ENCODE results near the gene MSI2. TPM values are rescaled to one million over a fixed set of nuclear protein-coding genes. Genes with fewer than 3 reads are reported as not detected.

MSI2 gene
- total and polyA plus RNA-seq, 4 donors = 9.4 to 64.0 (median 30.4) TPM

GRCh38 chr17:57499648-57500049 lies 243.3 kb downstream of the MSI2 start:
- no peak overlapping the region for H3K4me3 ChIP-seq
- no peaks in the 10 kb centered on the region for H3K9me3 ChIP-seq (ENCODE audit: control insufficient read depth in 4 of 4, insufficient read depth in 3 of 4, low read length in 3 of 4)
- H3K27me3 ChIP-seq (ENCODE audit: control insufficient read depth in 3 of 3, insufficient read depth in 3 of 3, low read length in 2 of 3) = no peaks in the 10 kb centered on the region
- TF ChIP-seq, protein P1, sequence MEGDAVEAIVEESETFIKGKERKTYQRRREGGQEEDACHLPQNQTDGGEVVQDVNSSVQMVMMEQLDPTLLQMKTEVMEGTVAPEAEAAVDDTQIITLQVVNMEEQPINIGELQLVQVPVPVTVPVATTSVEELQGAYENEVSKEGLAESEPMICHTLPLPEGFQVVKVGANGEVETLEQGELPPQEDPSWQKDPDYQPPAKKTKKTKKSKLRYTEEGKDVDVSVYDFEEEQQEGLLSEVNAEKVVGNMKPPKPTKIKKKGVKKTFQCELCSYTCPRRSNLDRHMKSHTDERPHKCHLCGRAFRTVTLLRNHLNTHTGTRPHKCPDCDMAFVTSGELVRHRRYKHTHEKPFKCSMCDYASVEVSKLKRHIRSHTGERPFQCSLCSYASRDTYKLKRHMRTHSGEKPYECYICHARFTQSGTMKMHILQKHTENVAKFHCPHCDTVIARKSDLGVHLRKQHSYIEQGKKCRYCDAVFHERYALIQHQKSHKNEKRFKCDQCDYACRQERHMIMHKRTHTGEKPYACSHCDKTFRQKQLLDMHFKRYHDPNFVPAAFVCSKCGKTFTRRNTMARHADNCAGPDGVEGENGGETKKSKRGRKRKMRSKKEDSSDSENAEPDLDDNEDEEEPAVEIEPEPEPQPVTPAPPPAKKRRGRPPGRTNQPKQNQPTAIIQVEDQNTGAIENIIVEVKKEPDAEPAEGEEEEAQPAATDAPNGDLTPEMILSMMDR (IDR thresholded peaks at IDR 0.05; ENCODE audit: control extremely low read depth, extremely low read depth) = no peak
- no peak overlapping the region for H3K9ac ChIP-seq (ENCODE audit: insufficient read depth in 1 of 2, low read length in 2 of 2)
- no peaks in the 10 kb centered on the region for H3K36me3 ChIP-seq (ENCODE audit: control insufficient read depth in 4 of 4, insufficient read depth in 4 of 4, low read length in 4 of 4)
- no peak overlapping the region for H3K27ac ChIP-seq (ENCODE audit: low read depth in 1 of 2, low read length in 1 of 2)
- 90 to 92% methylated on average over 6 of the region's 6 CpGs for WGBS, 2 donors
- ATAC-seq (ENCODE audit: insufficient read depth, low FRiP score) = no peak
- no peak for DNase-seq
- peaks cover 0 to 17% (median 11%) of the 10 kb centered on the region in 5 donors for H3K4me1 ChIP-seq (ENCODE audit: control insufficient read depth in 5 of 5, insufficient read depth in 5 of 5, low read length in 5 of 5)

DNA sequence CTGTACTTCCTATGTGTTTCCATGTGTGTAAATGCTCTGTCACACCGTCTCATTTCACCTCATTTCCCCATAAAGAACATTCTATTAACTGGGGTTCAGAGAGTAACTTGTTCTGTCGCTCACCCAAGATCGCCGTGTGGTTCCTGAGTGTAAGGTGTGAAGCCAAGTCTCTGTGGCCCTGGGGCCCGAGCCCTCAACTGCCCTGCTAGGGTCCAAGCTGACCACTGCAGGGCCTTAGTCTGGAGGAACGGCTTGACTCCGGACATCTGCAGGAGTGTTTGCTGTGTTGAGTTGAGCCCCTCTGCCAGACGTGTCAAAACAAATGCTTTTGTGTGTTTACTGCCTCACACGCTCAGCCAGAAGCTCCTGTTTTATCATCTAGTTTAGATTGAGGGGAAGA lies 244.7 kb downstream of the MSI2 start:
- TF ChIP-seq, protein P1 (IDR thresholded peaks at IDR 0.05; ENCODE audit: control extremely low read depth, extremely low read depth) = no peak
- Histone ChIP-seq H3K36me3 (ENCODE audit: control insufficient read depth in 4 of 4, insufficient read depth in 4 of 4, low read length in 4 of 4) (no peaks in the 10 kb centered on the region), H3K9me3 (ENCODE audit: control insufficient read depth in 4 of 4, insufficient read depth in 3 of 4, low read length in 3 of 4) (no peaks in the 10 kb centered on the region), H3K4me1 (ENCODE audit: control insufficient read depth in 5 of 5, insufficient read depth in 5 of 5, low read length in 5 of 5) (peaks cover 0 to 23% (median 13%) of the 10 kb centered on the region in 5 donors), H3K4me3 (no peak overlapping the region), H3K9ac (ENCODE audit: insufficient read depth in 1 of 2, low read length in 2 of 2) (no peak overlapping the region), H3K27ac (ENCODE audit: low read depth in 1 of 2, low read length in 1 of 2) (no peak overlapping the region), H3K27me3 (ENCODE audit: control insufficient read depth in 3 of 3, insufficient read depth in 3 of 3, low read length in 2 of 3) (no peaks in the 10 kb centered on the region)
- DNase-seq (no peak), ATAC-seq (ENCODE audit: insufficient read depth, low FRiP score) (no peak)
- WGBS, 2 donors = 89 to 94% methylated on average over 9 of the region's 9 CpGs

DNA sequence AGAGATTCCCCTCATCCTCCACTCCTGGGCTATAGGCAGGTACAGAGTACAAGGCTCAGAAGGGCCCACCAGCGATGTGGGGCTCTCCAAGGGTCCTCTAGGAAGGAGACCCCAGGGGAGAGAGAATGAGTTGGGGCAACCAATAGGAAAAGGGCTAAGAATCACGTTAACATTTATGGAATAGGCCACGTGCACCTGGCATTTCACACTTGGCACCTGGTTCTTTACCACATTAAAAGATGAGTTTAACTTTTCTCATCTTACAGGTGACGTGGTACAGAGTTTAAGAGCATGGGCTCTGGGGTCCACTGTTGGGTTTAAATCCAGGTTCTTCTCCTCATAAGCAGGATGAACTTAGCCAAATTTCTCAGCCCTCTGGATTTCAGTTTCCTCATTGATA lies 245.7 kb downstream of the MSI2 start:
- TF ChIP-seq, protein P1 (IDR thresholded peaks at IDR 0.05; ENCODE audit: control extremely low read depth, extremely low read depth) = no peak
- DNase-seq (no peak), ATAC-seq (ENCODE audit: insufficient read depth, low FRiP score) (no peak)
- Histone ChIP-seq H3K4me1 (ENCODE audit: control insufficient read depth in 5 of 5, insufficient read depth in 5 of 5, low read length in 5 of 5) (peaks cover 0 to 33% (median 21%) of the 10 kb centered on the region in 5 donors), H3K27me3 (ENCODE audit: control insufficient read depth in 3 of 3, insufficient read depth in 3 of 3, low read length in 2 of 3) (no peaks in the 10 kb centered on the region), H3K9ac (ENCODE audit: insufficient read depth in 1 of 2, low read length in 2 of 2) (no peak overlapping the region), H3K36me3 (ENCODE audit: control insufficient read depth in 4 of 4, insufficient read depth in 4 of 4, low read length in 4 of 4) (no peaks in the 10 kb centered on the region), H3K4me3 (no peak overlapping the region), H3K9me3 (ENCODE audit: control insufficient read depth in 4 of 4, insufficient read depth in 3 of 4, low read length in 3 of 4) (no peaks in the 10 kb centered on the region), H3K27ac (ENCODE audit: low read depth in 1 of 2, low read length in 1 of 2) (no peak overlapping the region)
- 94 to 97% methylated on average over 4 of the region's 4 CpGs for WGBS, 2 donors

DNA sequence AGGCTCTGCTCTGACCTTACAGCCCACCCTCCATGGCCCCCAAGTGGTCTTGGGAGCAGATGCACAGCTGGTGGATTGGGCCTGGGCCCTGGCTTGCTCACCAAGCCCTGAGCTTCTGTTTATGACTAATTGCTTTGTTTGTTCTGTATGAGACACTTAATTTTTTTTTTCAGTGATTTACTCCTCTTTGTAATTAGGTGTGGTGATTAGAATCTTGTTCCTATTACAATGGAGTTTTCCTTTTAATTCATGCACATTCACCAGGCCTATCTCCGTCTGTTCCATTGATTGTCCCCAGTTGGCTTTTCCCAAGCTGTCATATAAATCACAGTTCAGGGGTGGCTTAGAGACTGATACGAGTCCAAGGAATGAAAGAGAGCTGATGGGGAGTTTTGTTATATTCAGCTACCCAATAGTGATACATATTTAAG lies 246.5 kb downstream of the MSI2 start:
- Histone ChIP-seq H3K27me3 (ENCODE audit: control insufficient read depth in 3 of 3, insufficient read depth in 3 of 3, low read length in 2 of 3) (no peaks in the 10 kb centered on the region), H3K27ac (ENCODE audit: low read depth in 1 of 2, low read length in 1 of 2) (no peak overlapping the region), H3K4me3 (no peak overlapping the region), H3K9me3 (ENCODE audit: control insufficient read depth in 4 of 4, insufficient read depth in 3 of 4, low read length in 3 of 4) (no peaks in the 10 kb centered on the region), H3K36me3 (ENCODE audit: control insufficient read depth in 4 of 4, insufficient read depth in 4 of 4, low read length in 4 of 4) (no peaks in the 10 kb centered on the region), H3K4me1 (ENCODE audit: control insufficient read depth in 5 of 5, insufficient read depth in 5 of 5, low read length in 5 of 5) (peaks cover 0 to 39% (median 21%) of the 10 kb centered on the region in 5 donors), H3K9ac (ENCODE audit: insufficient read depth in 1 of 2, low read length in 2 of 2) (no peak overlapping the region)
- TF ChIP-seq, protein P1 (IDR thresholded peaks at IDR 0.05; ENCODE audit: control extremely low read depth, extremely low read depth) = no peak
- no peak for DNase-seq
- ATAC-seq (ENCODE audit: insufficient read depth, low FRiP score) = no peak
- 78 to 85% methylated on average over 2 of the region's 2 CpGs for WGBS, 2 donors
